ENCODE results near the gene AURKAIP1.

Gene AURKAIP1

GRCh38 chr1:1374589-1374928, 448 bp downstream of the AURKAIP1 start:
- peaks cover 29% of the 10 kb centered on the region for H4K20me1 ChIP-seq (ENCODE audit: insufficient read depth, low read length)
- H3K4me2 ChIP-seq (ENCODE audit: insufficient read depth, low read length): peak overlapping the region; percentile 97
- H3K27me3 ChIP-seq (ENCODE audit: insufficient read depth, low read length, poor library complexity): no peaks in the 10 kb centered on the region
- ATAC-seq (ENCODE audit: insufficient read depth, low read depth): 0 out of 3 replicates have a peak, but pooled peaks have one; percentile 0
- H2AFZ ChIP-seq (ENCODE audit: low read depth, low read length): peak overlapping the region; percentile 93
- H3K9me3 ChIP-seq (ENCODE audit: insufficient read depth, low read length, severe bottlenecking): no peaks in the 10 kb centered on the region
- peak overlapping the region; percentile 100 for H3K9ac ChIP-seq (ENCODE audit: low read depth, low read length)
- H3K4me3 ChIP-seq (ENCODE audit: low read depth in 1 of 2, low read length in 2 of 2): peak overlapping the region; percentile 94 to 99
- H3K79me2 ChIP-seq (ENCODE audit: insufficient read depth, low read length): peaks cover 30% of the 10 kb centered on the region
- H3K27ac ChIP-seq (ENCODE audit: low read length): peak overlapping the region; percentile 93
- peaks cover 44% of the 10 kb centered on the region for H3K4me1 ChIP-seq (ENCODE audit: insufficient read depth, low read length)
- TF ChIP-seq CTCF (IDR thresholded peaks at IDR 0.05; ENCODE audit: borderline replicate concordance, extremely low read depth, low read length, poor library complexity, severe bottlenecking) (no peak), EZH2 (IDR thresholded peaks at IDR 0.05; ENCODE audit: borderline replicate concordance, low read depth, low read length, severe bottlenecking) (no peak)
- DNase-seq: peak; percentile 42
- peaks cover 28% of the 10 kb centered on the region for H3K36me3 ChIP-seq (ENCODE audit: insufficient read depth, low read length)

- peaks cover 28% of the 10 kb centered on the region for H3K36me3 ChIP-seq (ENCODE audit: insufficient read depth, low read length)
- H3K79me2 ChIP-seq (ENCODE audit: insufficient read depth, low read length): peaks cover 30% of the 10 kb centered on the region
- ATAC-seq (ENCODE audit: insufficient read depth, low read depth) (no peak), DNase-seq (no peak)
- H3K4me3 ChIP-seq (ENCODE audit: low read depth in 1 of 2, low read length in 2 of 2): peak overlapping the region; percentile 94 to 99; a peak in 3 of 4 replicates
- peak overlapping the region; percentile 93 for H3K27ac ChIP-seq (ENCODE audit: low read length)
- H3K9ac ChIP-seq (ENCODE audit: low read depth, low read length): peak overlapping the region; percentile 100
- H3K4me2 ChIP-seq (ENCODE audit: insufficient read depth, low read length): peak overlapping the region; percentile 97
- peaks cover 44% of the 10 kb centered on the region for H3K4me1 ChIP-seq (ENCODE audit: insufficient read depth, low read length)
- no peaks in the 10 kb centered on the region for H3K9me3 ChIP-seq (ENCODE audit: insufficient read depth, low read length, severe bottlenecking)
- H4K20me1 ChIP-seq (ENCODE audit: insufficient read depth, low read length): peaks cover 29% of the 10 kb centered on the region
- no peaks in the 10 kb centered on the region for H3K27me3 ChIP-seq (ENCODE audit: insufficient read depth, low read length, poor library complexity)
- no peak overlapping the region for H2AFZ ChIP-seq (ENCODE audit: low read depth, low read length)
- no peak for TF ChIP-seq CTCF (IDR thresholded peaks at IDR 0.05; ENCODE audit: borderline replicate concordance, extremely low read depth, low read length, poor library complexity, severe bottlenecking)
- TF ChIP-seq EZH2 (IDR thresholded peaks at IDR 0.05; ENCODE audit: borderline replicate concordance, low read depth, low read length, severe bottlenecking): no peak
Observed at GRCh38 chr1:1373815-1374588, 1.0 kb downstream of the AURKAIP1 start.

GRCh38 chr1:1373051-1373814, 1.8 kb downstream of the AURKAIP1 start:
- no peak for ATAC-seq (ENCODE audit: insufficient read depth, low read depth)
- no peak overlapping the region for H2AFZ ChIP-seq (ENCODE audit: low read depth, low read length)
- peaks cover 44% of the 10 kb centered on the region for H3K4me1 ChIP-seq (ENCODE audit: insufficient read depth, low read length)
- H3K27me3 ChIP-seq (ENCODE audit: insufficient read depth, low read length, poor library complexity): no peaks in the 10 kb centered on the region
- H3K36me3 ChIP-seq (ENCODE audit: insufficient read depth, low read length): peaks cover 28% of the 10 kb centered on the region
- H3K9me3 ChIP-seq (ENCODE audit: insufficient read depth, low read length, severe bottlenecking): no peaks in the 10 kb centered on the region
- peak overlapping the region in 1 of 2 experiments; percentile 94; a peak in 3 of 4 replicates for H3K4me3 ChIP-seq (ENCODE audit: low read depth in 1 of 2, low read length in 2 of 2)
- peaks cover 29% of the 10 kb centered on the region for H4K20me1 ChIP-seq (ENCODE audit: insufficient read depth, low read length)
- TF ChIP-seq EZH2 (IDR thresholded peaks at IDR 0.05; ENCODE audit: borderline replicate concordance, low read depth, low read length, severe bottlenecking): no peak
- TF ChIP-seq CTCF (IDR thresholded peaks at IDR 0.05; ENCODE audit: borderline replicate concordance, extremely low read depth, low read length, poor library complexity, severe bottlenecking): no peak
- H3K9ac ChIP-seq (ENCODE audit: low read depth, low read length): peak overlapping the region; percentile 100
- no peak for DNase-seq
- peak overlapping the region; percentile 97 for H3K4me2 ChIP-seq (ENCODE audit: insufficient read depth, low read length)
- peaks cover 30% of the 10 kb centered on the region for H3K79me2 ChIP-seq (ENCODE audit: insufficient read depth, low read length)
- no peak overlapping the region for H3K27ac ChIP-seq (ENCODE audit: low read length)
